GM10266 (cell line): ENCODE results near the gene OR2T5.
"Not testable (repeated sequence)": the region's sequence is repeated elsewhere in the genome, so short reads cannot be mapped to it uniquely, and the experiment has no call there.

Source experiments
- DNase-seq: peaks from one replicate; pipeline ENCODE4 v3.0.0; 2012; ENCODE audit errors: extremely low spot score
- CTCF ChIP-seq: IDR thresholded peaks from 2 replicates; pipeline ENCODE4 v1.5.1; 2012; ENCODE audit warnings: mild to moderate bottlenecking, low read depth; ENCODE audit not compliant: control insufficient read depth, insufficient read depth; ENCODE audit errors: missing control alignments

Gene OR2T5

GRCh38 chr1:248496661-248497060, 8.3 kb downstream of the OR2T5 start:
- DNase-seq, result not testable (repeated sequence)

- not testable (repeated sequence) for DNase-seq
These were observed 12.1 kb downstream of the OR2T5 start for GRCh38 chr1:248500305-248501035.

GRCh38 chr1:248507773-248508172, 19.4 kb downstream of the OR2T5 start, which contains the start of gene OR2G6:
Gene OR2G6 (plus strand): TSS chr1:248508073. CDS start chr1:248521647, 13,574 bp downstream.
- not testable (repeated sequence) for DNase-seq

- not testable (repeated sequence) for DNase-seq
These were observed 21.8 kb downstream of the OR2T5 start for GRCh38 chr1:248510217-248510616.

- TF ChIP-seq CTCF, result no peak
These were observed 33.5 kb downstream of the OR2T5 start for GRCh38 chr1:248521856-248522255.

GRCh38 chr1:248537449-248537848, 49.1 kb downstream of the OR2T5 start:
- not testable (repeated sequence) for DNase-seq

More at GRCh38 chr1:248521856-248522255, 33.5 kb downstream of the OR2T5 start:
- DNase-seq, result no peak
